H9 (cell line): ENCODE measurements around the gene C20orf173. TPM values are rescaled to one million over a fixed set of nuclear protein-coding genes. Genes with fewer than 3 reads are reported as not detected.

ENCODE experiments used
- DNase-seq: peaks from one replicate; pipeline ENCODE4 v3.0.0-alpha.2; 2017
- H2AFZ ChIP-seq: one replicate; pipeline ENCODE4 v1.6.1; 2013; ENCODE audit warnings: mild to moderate bottlenecking, low read length, control low read depth, moderate library complexity
- H2AK5ac ChIP-seq: 2 replicates; pipeline ENCODE4 v1.6.1; 2013; ENCODE audit warnings: low read length, control low read depth, mixed read lengths; ENCODE audit not compliant: insufficient read length
- H2BK120ac ChIP-seq: one replicate; pipeline ENCODE4 v1.6.1; 2013; ENCODE audit warnings: low read depth, mild to moderate bottlenecking, low read length, control low read depth, inconsistent platforms; ENCODE audit not compliant: poor library complexity, severe bottlenecking
- H2BK12ac ChIP-seq: 2 replicates; pipeline ENCODE4 v1.6.1; 2013; ENCODE audit warnings: low read length, control low read depth, mixed read lengths, low read depth; ENCODE audit not compliant: insufficient read length
- H2BK15ac ChIP-seq: 2 replicates; pipeline ENCODE4 v1.6.1; 2013; ENCODE audit warnings: low read depth, low read length, control low read depth
- H2BK20ac ChIP-seq: one replicate; pipeline ENCODE4 v1.6.1; 2013; ENCODE audit warnings: low read depth, mild to moderate bottlenecking, low read length, control low read depth, inconsistent platforms; ENCODE audit not compliant: poor library complexity, severe bottlenecking
- H2BK5ac ChIP-seq: 2 replicates; pipeline ENCODE4 v1.6.1; 2013; ENCODE audit warnings: low read length, control low read depth, mixed read lengths; ENCODE audit not compliant: insufficient read length
- H3K14ac ChIP-seq: 2 replicates; pipeline ENCODE4 v1.6.1; 2013; ENCODE audit warnings: low read length, control low read depth; ENCODE audit not compliant: insufficient read depth
- H3K18ac ChIP-seq: 2 replicates; pipeline ENCODE4 v1.6.1; 2013; ENCODE audit warnings: low read depth, mild to moderate bottlenecking, mixed read lengths, low read length, control low read depth; ENCODE audit not compliant: insufficient read length
- H3K23ac ChIP-seq: 2 replicates; pipeline ENCODE4 v1.6.1; 2013; ENCODE audit warnings: low read length, control low read depth, mixed read lengths, low read depth; ENCODE audit not compliant: insufficient read length
- H3K23me2 ChIP-seq: 2 replicates; pipeline ENCODE4 v1.6.1; 2013; ENCODE audit warnings: low read depth, mild to moderate bottlenecking, mixed read lengths, low read length, control low read depth; ENCODE audit not compliant: insufficient read length, poor library complexity, severe bottlenecking
- H3K27ac ChIP-seq: 2 replicates; pipeline ENCODE4 v1.5.1; 2013; ENCODE audit warnings: low read length, control low read depth, mixed read lengths, low read depth; ENCODE audit not compliant: insufficient read length
- H3K27me3 ChIP-seq: 2 replicates; pipeline ENCODE4 v1.6.1; 2013; ENCODE audit warnings: low read length, control low read depth, inconsistent platforms; ENCODE audit not compliant: insufficient read depth
- H3K4ac ChIP-seq: 2 replicates; pipeline ENCODE4 v1.6.1; 2013; ENCODE audit warnings: low read depth, mild to moderate bottlenecking, control low read depth, inconsistent platforms, low read length, moderate library complexity
- H3K4me1 ChIP-seq: 2 replicates; pipeline ENCODE4 v1.6.1; 2013; ENCODE audit warnings: low read length, control low read depth, inconsistent platforms; ENCODE audit not compliant: insufficient read depth
- H3K4me2 ChIP-seq: 2 replicates; pipeline ENCODE4 v1.6.1; 2013; ENCODE audit warnings: low read length, control low read depth, mixed read lengths; ENCODE audit not compliant: insufficient read length, insufficient read depth
- H3K56ac ChIP-seq: 2 replicates; pipeline ENCODE4 v1.6.1; 2013; ENCODE audit warnings: low read depth, mild to moderate bottlenecking, mixed read lengths, low read length, control low read depth; ENCODE audit not compliant: insufficient read length
- H3K79me1 ChIP-seq: 2 replicates; pipeline ENCODE4 v1.6.1; 2013; ENCODE audit warnings: low read depth, mild to moderate bottlenecking, moderate library complexity, low read length, control low read depth, inconsistent platforms; ENCODE audit not compliant: insufficient read depth, poor library complexity, severe bottlenecking
- H3K79me2 ChIP-seq: 2 replicates; pipeline ENCODE4 v1.6.1; 2013; ENCODE audit warnings: low read length, control low read depth, inconsistent platforms; ENCODE audit not compliant: insufficient read depth
- H3K9ac ChIP-seq: 2 replicates; pipeline ENCODE4 v1.6.1; 2013; ENCODE audit warnings: low read length, control low read depth, mixed read lengths; ENCODE audit not compliant: insufficient read length; ENCODE audit errors: extremely low read depth
- H3K9me3 ChIP-seq: one replicate; pipeline ENCODE4 v1.6.1; 2013; ENCODE audit warnings: low read depth, low read length, inconsistent platforms; ENCODE audit not compliant: control insufficient read depth
- H3T11ph ChIP-seq: one replicate; pipeline ENCODE4 v1.6.1; 2013; ENCODE audit warnings: mild to moderate bottlenecking, low read length, control low read depth, inconsistent platforms
- H4K20me1 ChIP-seq: one replicate; pipeline ENCODE4 v1.6.1; 2013; ENCODE audit not compliant: control insufficient read depth, insufficient read length, insufficient read depth
- H4K5ac ChIP-seq: 2 replicates; pipeline ENCODE4 v1.6.1; 2013; ENCODE audit warnings: low read depth, mild to moderate bottlenecking, mixed read lengths, low read length, control low read depth; ENCODE audit not compliant: insufficient read length
- H4K8ac ChIP-seq: replicated peaks from 2 replicates; pipeline ENCODE4 v1.6.1; 2013; ENCODE audit warnings: low read length, control low read depth, mixed read lengths, low read depth; ENCODE audit not compliant: insufficient read length
- H4K91ac ChIP-seq: 2 replicates; pipeline ENCODE4 v1.6.1; 2013; ENCODE audit warnings: low read depth, mild to moderate bottlenecking, moderate library complexity, mixed read lengths, low read length, control low read depth; ENCODE audit not compliant: insufficient read length
- H3K27ac Mint-ChIP-seq, 3 experiments: 2 replicates in 2 of 3; 3 replicates in 1 of 3; pipeline ENCODE4 v1.8.0; 2020 to 2021; ENCODE audit warnings: mixed read lengths in 3 of 3, mild to moderate bottlenecking in 1 of 3, moderate library complexity in 1 of 3
- H3K27me3 Mint-ChIP-seq: 2 replicates; pipeline ENCODE4 v1.8.0; 2021; ENCODE audit warnings: low read depth, mild to moderate bottlenecking, moderate library complexity, mixed read lengths
- H3K36me3 Mint-ChIP-seq, 3 experiments: 2 replicates in 2 of 3; 3 replicates in 1 of 3; pipeline ENCODE4 v1.8.0; 2020 to 2021; ENCODE audit warnings: low read depth in 3 of 3, mixed read lengths in 3 of 3; ENCODE audit not compliant: insufficient read depth in 1 of 3
- H3K4me1 Mint-ChIP-seq, 2 experiments: 2 replicates each; pipeline ENCODE4 v1.8.0; 2020; ENCODE audit warnings: mixed read lengths in 2 of 2
- H3K4me3 Mint-ChIP-seq, 2 experiments: 2 replicates in 1 of 2; 3 replicates in 1 of 2; pipeline ENCODE4 v1.8.0; 2020 to 2021; ENCODE audit warnings: mild to moderate bottlenecking in 2 of 2, mixed read lengths in 2 of 2, moderate library complexity in 1 of 2
- H3K9me3 Mint-ChIP-seq, 2 experiments: 2 replicates in 1 of 2; 3 replicates in 1 of 2; pipeline ENCODE4 v1.8.0; 2020; ENCODE audit warnings: mild to moderate bottlenecking in 2 of 2, mixed read lengths in 2 of 2, moderate library complexity in 1 of 2
- CTCF ChIP-seq: fragments of 200-600 bp; sonication (generic); conservative IDR thresholded peaks from 3 replicates; pipeline ENCODE4 v1.8.0; 2021; ENCODE audit warnings: antibody characterized with exemption, mild to moderate bottlenecking
- WGBS: extraction: QIAGEN DNeasy Blood & Tissue Kit; methylation state at CpG from one replicate; pipeline ENCODE4 v1.1.7; 2013; ENCODE audit warnings: missing lambda C conversion rate, low lambda C conversion rate, mixed read lengths; ENCODE audit not compliant: insufficient read length; ENCODE audit errors: extremely low coverage; 5-methylcytosine and 5-hydroxymethylcytosine counted together
- total RNA-seq: library from RNA; stranded (reverse); gene quantifications from 2 replicates; pipeline ENCODE4 v1.2.1, GENCODE V29; 2021

The C20orf173 gene
- total RNA-seq, 1 experiment from 2014 or later: not detected

- Histone ChIP-seq H3K9me3 (no peaks in the 10 kb centered on the region), H2BK12ac (no peak overlapping the region), H2AFZ (no peak overlapping the region), H3K18ac (no peak overlapping the region), H2BK20ac (no peak overlapping the region), H2BK5ac (no peak overlapping the region), H3T11ph (no peak overlapping the region), H3K27me3 (no peaks in the 10 kb centered on the region), H3K79me1 (no peaks in the 10 kb centered on the region), H3K23ac (no peak overlapping the region), H4K91ac (no peak overlapping the region), H2BK15ac (no peak overlapping the region), H3K27ac (no peak overlapping the region), H3K79me2 (no peaks in the 10 kb centered on the region), H3K14ac (no peak overlapping the region), H3K56ac (no peak overlapping the region), H3K4me2 (no peak overlapping the region), H4K20me1 (no peaks in the 10 kb centered on the region), H3K9ac (no peak overlapping the region), H3K23me2 (no peaks in the 10 kb centered on the region), H3K4me1 (no peaks in the 10 kb centered on the region), H2AK5ac (no peak overlapping the region), H2BK120ac (no peak overlapping the region), H4K5ac (no peak overlapping the region), H4K8ac (no peak overlapping the region), H3K4ac (no peak overlapping the region)
- H3K36me3 Mint-ChIP-seq: peaks cover 31 to 88% (median 85%) of the 10 kb centered on the region in 3 experiments
- no peak for DNase-seq
- H3K9me3 Mint-ChIP-seq: no peaks in the 10 kb centered on the region
- no peak for TF ChIP-seq CTCF
- no peak overlapping the region for H3K4me3 Mint-ChIP-seq
- WGBS: no CpG with 5 or more reads among the region's 3 CpGs
- H3K27ac Mint-ChIP-seq: no peak overlapping the region
- no peaks in the 10 kb centered on the region for H3K27me3 Mint-ChIP-seq
- H3K4me1 Mint-ChIP-seq: no peaks in the 10 kb centered on the region
These were observed 33.0 kb downstream of the C20orf173 start for GRCh38 chr20:35496481-35496880.
